GM10266 (cell line): Measurements from ENCODE around the gene PDS5A.
"Not testable (repeated sequence)": the region's sequence is repeated elsewhere in the genome, so short reads cannot be mapped to it uniquely, and the experiment has no call there.

Experiments used
- DNase-seq: peaks from one replicate; pipeline ENCODE4 v3.0.0; 2012; ENCODE audit errors: extremely low spot score
- CTCF ChIP-seq: IDR thresholded peaks from 2 replicates; pipeline ENCODE4 v1.5.1; 2012; ENCODE audit warnings: mild to moderate bottlenecking, low read depth; ENCODE audit not compliant: control insufficient read depth, insufficient read depth; ENCODE audit errors: missing control alignments

The PDS5A gene

DNA sequence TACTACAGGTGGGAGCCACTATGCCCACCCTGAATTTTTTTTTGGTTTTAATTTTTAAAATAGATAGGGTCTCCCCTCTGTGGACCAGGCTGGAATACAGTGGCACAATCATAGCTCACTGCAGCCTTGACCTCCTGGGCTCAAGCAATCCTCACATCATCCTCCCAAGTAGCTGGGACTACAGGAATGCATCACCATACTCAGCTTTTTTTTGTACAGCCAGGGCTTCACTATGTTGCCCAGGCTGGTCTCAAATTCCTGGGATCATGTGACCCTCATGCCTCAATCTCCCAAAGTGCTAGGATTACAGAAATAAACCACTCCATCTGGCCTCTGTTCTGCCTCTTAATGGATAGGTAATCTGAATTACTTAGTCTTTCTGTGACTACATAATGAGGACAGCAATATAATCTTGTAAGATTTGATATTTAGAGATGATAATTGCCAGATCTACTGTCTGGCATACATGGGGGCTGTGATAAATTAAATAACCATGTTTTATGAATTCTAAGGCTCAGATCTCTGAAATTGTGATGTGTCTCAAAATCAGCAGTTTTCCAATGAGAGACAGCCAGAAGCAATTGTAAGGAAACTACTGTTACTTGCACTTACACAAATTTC, 26.7 kb downstream of the PDS5A start:
- TF ChIP-seq CTCF, result no peak
- DNase-seq, result no peak

DNA sequence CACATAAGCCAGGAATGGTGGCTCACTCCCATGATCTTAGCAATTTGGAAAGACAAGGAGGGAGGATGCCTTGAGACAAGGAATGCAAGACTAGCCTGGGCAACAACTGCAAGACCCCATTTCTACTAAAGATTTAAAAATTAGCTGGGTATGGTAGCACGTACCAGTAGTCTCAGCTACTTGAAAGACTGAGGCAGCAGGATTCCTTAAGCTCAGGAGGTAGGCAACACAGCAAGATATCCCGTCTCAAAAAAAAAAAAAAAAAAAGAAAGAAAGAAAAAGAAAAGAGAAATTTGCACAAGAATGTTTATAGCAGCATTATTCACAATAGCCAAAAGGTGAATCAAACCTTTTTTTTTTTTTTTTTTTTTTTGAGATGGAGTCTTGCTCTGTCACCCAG, 29.7 kb downstream of the PDS5A start:
- no peak for TF ChIP-seq CTCF
- no peak for DNase-seq

- no peak for DNase-seq
- TF ChIP-seq CTCF, result no peak
Observed at GRCh38 chr4:39947417-39947816, 30.3 kb downstream of the PDS5A start.

GRCh38 chr4:39944245-39944644, 33.5 kb downstream of the PDS5A start:
- DNase-seq, result not testable (repeated sequence)

DNA sequence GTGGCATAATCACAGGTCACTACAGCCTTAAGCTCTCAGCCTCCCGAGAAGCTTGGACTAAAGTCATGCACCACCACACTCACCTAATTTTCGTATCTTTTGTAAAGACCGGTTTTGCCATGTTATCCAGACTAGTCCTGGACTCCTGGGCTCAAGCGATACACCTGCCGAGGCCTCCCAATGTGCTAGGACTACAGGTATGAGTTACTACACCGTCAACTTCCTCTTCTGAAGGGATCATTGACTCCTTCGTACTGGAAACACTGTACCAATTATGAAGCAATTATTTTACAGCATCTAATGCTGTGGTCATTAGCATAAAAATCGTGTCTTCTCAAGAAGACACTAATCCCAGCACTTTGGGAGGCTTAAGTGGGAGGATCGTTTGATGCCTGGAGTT, 35.2 kb downstream of the PDS5A start:
- DNase-seq, result no peak
- no peak for TF ChIP-seq CTCF

- TF ChIP-seq CTCF, result no peak
- DNase-seq, result no peak
Observed at GRCh38 chr4:39941682-39942217, 36.0 kb downstream of the PDS5A start.

DNA sequence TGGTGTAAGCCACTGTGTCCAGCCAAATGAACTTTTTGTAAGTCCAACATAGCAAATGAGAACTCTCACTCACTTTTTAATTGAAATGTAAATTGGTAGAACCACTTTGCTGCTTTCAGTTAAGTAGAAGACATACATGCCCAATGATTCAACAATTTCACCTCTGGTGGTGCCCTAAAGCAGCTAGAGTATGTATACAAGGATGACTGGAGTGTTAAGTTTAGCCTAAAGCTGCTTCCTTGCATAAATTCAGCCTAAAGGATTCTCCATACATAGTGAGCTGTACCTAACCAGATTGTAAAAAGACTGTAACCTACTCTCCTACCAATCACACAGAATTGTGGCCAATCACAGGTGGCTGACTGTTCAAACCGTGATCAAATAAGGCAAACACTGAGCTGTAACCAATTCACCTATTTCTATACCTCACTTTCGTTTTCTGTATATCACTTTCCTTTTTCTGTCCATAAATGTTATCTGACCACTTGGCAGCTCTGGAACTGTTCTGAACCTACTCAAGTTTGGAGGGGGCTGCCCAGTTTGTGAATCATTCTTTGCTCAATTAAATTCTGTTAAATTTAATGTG, 39.9 kb downstream of the PDS5A start:
- peak; percentile 20 for DNase-seq
- no peak for TF ChIP-seq CTCF
